HG02870 (cell line): ENCODE data around the gene FBXL13.
"Not testable (repeated sequence)": the region's sequence is repeated elsewhere in the genome, so short reads cannot be mapped to it uniquely, and the experiment has no call there.

Source experiments
- ATAC-seq: cut with Tn5 transposase; IDR thresholded peaks from one replicate; pipeline ENCODE4 v1.9.1; 2021; ENCODE audit warnings: mild to moderate bottlenecking, moderate library complexity; ENCODE audit not compliant: unreplicated experiment

Gene FBXL13

DNA sequence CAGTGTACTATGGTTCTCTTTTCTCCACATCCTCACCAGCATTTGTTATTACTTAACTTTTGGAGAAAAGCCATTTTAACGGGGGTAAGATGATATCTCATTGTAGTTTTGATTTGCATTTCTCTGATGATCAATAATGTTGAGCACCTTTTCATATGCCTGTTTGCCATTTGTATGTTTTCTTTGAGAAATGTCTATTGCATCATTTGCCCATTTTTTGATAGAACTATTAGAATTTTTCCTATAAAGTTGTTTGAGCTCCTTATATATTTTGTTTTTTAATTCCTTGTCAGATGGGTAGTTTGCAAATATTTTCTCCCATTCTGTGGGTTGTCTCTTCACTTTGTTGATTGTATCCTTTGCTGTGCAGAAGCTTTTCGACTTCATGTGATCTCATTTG is 172.5 kb downstream of the FBXL13 start:
- not testable (repeated sequence) for ATAC-seq

DNA sequence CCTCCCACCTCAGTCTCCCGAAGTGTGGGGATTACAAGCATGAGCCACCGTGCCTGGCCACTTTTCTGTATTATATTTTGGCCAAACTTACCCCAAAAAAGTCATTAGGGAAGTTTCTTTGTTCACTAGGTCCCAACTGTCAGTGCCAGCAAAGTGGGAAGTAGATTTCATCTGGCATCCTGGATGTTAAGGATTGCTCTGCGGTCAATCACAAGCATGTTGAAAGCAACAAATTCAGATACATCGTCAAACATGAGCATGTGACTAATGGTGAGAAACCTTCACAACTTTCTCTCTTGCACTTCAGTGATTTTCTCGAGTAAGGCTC is 176.1 kb downstream of the FBXL13 start:
- ATAC-seq: no peak

DNA sequence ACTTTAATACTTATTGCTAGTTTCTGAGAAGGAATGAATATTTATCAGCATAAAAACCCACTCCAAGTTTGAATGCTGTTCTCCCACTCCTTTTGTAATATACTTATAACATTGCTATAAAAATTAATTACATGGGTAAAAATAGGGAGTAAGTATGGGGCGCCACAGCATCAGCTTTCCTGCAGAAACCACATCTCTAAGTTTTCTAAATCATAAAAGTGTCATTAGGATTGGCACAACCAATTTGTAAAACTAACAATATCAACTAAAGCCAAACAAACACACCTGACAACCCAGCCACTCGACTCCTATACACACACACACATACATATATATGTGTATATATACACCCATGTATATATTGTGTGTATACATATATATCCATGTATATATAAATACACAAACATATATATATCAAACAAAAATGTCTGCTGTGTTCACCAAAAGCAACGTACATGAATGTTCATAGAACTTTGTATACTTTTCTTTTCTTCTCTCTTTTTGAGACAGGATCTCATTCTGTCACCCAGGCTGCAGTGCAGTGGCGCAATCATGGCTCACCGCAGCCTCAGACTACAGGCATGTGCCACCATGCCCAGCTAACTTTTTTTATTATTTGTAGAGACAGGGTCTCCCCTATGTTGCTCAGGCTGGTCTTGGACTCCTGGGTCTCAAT is 176.6 kb downstream of the FBXL13 start:
- ATAC-seq: no peak

DNA sequence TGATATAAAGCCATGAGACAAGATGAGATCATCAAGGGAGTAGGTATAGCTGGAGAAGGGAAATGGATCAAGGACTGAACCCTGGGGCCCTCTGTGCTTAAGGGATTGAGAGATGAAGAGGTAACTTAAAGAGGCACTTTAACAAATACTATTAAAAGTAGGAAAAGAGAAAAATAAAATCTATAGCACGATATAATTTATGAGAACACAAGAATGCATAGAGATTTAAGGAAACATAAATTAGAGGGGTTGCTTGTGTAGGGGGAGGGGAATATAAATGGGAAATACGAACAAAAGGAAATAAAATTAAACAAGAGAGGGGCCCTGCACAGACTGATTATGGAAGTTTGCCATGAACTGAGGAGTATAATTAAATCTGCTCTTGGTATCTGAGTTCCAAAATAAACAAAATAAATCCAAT is 177.4 kb downstream of the FBXL13 start:
- ATAC-seq: no peak

DNA sequence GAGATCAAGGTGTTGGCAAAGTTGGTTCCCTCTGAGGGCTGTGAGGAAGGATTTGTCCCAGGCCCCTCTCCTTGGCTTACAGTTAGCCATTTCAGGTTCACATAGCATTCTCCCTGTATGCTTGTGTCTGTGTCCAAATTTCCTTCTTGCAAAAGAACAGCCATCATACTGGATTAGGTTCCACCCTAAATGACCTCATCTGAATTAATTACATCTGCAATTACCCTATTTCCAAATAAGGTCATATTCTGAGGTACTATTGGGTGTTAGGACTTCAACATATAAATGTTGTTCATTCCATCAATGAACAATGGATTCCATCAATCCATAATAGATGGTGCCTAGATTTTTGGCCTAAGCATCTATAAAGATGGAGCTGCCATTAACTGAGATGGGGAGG is 178.0 kb downstream of the FBXL13 start:
- no peak for ATAC-seq

DNA sequence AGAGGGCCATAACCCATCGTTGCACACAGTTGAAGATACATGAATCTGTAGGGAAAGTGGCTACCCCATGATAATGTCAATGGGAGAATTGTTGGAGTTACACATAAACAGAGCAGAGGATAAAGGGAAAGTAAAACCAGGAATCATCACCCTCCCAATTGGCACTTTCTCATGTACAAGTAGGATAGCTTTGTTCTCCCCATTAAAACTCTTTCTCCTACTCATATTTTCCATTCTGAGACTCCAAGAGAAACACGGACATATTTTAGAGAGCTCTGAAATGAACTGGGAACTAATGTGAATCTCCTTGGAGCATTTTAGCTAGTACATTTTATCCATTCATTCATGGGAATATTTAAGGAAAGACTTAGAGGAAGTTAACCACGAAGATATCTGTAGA is 179.0 kb downstream of the FBXL13 start:
- ATAC-seq: no peak

DNA sequence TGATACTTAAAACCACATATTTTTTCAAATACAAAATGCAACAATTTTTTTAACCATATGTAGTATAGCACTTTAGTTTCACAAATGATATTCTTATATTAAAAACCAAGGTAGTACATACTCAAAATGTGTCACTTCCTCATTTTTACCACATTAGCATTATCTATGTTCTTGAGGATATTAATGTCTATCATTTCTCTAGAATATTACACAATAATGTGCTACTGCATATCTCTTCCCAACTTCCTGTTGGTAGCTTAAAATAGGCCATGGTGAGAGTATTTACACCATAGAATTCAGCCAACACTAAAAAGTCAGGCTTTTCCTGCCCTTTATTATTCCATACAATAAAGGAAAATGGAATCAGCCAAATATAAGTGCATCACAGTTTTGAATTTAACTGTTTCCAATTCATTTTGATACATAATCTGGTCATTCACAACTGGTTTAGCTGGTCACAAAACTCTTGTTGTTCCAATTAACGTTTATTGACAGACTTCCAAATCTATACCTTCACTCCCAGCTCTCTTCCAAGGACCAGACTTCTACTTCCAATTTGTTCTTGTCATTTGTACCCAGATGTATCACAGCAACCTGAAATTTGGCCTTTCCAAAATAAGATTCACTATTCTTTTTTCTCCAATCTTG is 181.8 kb downstream of the FBXL13 start:
- no peak for ATAC-seq

DNA sequence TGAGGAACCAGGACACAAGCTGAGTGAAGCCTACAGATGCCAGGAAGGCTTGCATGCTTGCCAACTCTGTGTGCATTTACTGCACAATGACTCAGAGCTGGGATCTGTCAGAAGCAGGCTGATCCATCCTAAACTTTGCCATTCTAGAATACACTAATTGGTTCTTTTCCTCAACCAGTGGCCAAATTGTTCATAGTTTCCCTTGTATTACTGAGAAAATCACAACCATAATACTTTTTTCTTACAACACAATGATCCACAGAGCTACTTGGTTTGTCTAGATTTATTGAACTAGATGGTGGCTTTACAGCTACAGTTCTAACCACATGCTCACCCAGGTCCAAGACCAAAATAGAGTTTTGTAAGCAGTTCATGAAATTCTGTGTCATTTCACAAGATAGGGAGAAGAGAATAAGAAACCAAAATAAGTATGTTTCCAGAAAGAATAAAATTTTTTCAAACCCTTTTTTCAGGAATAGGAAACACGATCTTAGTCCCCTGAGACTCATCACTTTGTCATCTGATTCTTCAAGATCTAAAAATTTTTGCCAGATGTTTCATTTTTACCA is 182.8 kb downstream of the FBXL13 start:
- no peak for ATAC-seq

DNA sequence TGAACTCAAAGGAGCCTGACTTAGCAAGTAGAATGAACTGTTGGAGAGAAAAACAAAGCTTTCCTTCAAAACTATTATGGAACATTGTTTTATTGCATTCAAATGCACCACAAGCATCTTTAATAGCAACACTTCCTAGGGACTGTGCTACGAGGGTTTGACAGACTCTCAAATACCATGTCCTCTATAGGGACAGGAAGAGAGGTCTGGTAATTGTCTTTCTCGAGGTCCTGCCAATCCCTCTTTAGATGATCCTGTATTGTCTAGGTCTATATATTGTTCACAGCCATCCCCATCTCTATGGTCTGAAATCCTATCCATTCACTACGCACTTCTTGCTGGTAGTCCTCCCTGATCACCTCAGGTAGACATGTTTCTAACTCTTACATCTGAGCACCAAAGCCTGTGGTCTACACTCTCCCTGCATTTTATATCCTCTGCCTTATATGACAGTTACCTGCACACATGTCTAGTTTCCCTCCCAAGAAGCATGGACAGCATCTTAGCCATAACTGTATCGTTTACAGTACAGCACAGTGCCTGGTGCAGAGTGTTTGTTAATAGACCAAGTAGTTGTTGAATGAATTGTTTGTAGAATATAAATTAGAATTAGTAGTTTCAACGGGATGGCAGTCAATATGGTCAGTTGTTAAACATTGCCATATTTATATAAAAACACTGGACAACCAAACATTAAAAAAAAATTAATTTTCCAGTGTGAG is 183.5 kb downstream of the FBXL13 start:
- ATAC-seq: no peak

DNA sequence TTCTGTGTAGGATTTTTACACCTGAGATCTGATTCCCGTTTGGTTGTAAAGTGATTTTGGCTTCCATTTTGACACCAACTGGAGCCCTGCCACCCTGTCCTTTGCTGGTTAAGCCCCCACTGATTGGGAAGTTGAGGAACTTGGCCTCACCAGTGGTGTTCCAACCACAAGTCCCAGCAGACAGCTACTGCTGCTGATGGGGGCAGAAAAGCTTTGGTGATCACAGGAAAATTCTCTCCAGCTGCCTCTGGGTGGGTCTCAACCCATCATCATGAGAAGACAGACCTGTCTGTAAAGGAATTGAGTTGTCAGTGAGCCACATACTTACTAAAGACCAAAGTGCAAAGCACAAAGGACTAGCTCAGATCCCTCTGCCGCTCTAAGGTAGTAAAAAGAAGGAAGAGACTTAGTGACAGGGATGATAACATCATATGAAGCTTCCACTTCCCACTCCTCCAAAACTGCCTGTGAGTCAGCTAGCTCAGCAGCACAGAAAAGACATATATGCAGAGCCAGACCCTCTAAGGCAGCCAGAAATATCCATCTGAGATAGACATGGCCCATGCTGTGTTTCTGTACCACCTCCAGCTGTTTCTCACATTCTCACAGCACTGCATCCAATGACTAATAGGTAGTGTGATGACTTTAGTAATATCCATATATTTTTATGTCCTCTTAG is 184.2 kb downstream of the FBXL13 start:
- ATAC-seq: no peak

DNA sequence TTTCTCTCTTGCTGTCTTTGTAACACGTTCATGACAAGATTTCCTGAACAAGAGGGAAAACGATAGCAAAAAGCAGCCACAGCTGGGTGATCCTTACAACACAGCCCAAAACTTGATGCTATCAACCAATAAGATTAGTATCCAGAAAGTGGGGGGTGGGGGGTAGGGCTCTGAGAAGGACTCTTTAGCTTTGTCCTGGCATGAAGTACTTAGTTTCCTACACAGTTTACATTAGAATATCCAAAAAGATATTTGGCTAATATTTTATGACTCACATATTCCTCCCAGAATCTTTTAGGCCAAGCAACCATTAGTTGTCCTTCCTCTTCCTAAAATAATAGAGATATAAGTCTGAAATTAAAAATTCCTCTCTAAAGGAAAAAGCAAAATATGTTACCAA is 184.7 kb downstream of the FBXL13 start:
- ATAC-seq: no peak

DNA sequence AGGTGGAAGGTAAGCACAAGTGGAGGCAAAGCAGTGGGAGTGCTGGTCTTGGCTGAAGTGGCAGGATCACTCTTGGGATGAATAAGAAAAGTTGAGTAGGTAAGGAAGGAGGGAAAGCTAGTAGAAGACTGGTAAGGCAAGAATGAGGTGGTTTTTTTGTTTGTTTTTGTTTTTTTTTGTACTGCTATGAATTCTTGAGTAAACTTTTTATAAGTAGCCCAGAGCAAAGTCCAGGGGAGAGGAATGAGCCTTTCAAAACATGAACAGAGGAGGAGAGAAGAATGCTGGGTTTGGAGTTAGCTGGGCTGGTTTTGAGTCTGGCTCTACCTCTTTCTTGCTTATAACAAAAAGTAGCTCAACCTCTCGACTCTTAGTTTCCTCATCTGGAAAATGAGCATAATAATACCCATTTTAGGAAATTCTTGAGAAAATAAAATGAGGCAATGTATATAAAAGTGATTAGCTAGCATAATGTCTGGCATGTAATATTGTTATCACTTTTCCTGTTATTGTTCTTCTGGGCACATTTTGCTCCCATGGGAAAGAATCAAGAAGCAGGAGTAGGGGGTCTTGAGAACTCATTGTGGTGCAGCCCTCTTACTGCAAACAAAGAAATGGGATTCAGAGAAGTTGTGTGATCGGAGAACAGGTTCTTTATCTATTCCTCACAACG is 185.9 kb downstream of the FBXL13 start:
- no peak for ATAC-seq

DNA sequence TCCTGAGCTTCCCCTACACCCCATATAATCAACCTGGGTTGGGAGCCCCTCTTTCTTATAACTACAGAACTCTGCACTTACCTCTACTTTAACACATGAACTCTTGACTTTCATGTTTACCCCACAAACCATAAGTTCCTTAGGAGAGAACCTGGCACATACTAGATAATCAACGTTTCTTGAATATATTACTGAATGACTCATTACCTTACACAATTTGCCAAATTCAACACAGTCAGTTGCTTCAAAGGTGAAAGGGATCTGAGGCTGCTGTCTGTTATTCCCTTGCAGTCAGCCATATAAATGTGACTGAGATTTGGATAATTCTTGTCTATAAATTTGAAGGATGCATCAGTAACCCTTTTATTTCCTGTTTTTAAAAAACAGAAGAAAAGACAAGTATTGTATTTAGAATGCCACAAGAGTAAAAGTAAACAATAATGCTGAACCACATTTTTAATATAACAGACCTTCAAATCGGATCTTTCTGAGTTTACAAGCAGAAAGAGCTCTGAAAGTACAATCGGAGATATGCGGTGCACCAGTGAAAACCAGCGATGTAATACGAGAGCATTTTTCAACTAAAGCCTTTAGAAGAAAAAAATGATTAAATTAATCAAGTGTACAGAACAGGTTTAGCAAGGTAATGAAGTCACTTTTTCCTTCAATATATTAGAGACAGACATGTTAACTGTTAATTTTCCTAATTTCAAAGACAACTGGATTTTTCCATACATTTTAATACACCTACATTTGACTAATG is 191.3 kb downstream of the FBXL13 start:
- ATAC-seq: no peak

DNA sequence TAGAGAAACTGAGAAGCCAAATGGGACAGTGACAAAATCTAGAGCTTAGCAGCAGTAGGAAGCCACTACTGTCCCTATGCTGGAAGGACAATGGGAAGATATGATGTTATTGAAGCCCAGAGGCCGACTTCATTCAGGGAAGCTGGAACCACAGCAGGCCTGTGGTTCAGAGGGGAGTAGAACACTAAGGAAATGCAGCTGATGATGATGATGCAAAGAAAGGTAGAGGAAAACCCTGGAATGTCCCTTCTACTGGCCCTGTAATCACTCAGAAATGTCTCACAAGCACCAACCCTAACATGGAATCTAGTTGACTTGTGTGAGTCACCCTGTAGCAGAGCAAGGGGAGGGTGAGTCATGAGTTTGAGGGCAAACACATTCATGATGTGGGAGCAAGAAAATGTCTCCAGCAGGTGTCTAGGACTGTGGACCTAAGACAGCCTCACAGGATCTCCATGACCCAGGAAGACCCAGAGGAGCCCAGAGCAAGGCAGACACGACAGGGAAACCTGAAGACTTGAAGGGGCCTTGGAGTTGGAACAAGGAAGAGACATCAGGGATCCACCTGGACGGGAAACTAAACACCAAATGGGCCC is 198.8 kb downstream of the FBXL13 start:
- ATAC-seq: no peak

DNA sequence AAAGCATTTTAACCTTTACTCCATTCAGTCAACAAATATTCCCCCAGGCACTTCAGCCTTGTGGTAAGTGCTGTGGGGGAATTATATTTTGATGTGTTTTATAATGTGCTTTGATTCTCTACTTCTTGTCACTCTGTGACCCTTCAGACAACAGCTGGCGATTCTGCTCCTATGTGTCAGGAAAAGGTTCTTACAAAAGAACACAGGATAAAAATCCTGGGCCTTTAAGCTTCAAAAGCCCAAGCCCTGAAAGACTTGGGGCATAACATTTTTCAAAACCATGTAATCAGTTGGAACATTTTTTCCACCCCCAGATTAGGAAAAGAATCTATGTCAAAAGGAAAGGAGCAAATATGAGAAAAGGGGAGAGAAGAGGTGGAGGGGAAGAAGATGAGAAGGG is 199.6 kb downstream of the FBXL13 start:
- no peak for ATAC-seq

DNA sequence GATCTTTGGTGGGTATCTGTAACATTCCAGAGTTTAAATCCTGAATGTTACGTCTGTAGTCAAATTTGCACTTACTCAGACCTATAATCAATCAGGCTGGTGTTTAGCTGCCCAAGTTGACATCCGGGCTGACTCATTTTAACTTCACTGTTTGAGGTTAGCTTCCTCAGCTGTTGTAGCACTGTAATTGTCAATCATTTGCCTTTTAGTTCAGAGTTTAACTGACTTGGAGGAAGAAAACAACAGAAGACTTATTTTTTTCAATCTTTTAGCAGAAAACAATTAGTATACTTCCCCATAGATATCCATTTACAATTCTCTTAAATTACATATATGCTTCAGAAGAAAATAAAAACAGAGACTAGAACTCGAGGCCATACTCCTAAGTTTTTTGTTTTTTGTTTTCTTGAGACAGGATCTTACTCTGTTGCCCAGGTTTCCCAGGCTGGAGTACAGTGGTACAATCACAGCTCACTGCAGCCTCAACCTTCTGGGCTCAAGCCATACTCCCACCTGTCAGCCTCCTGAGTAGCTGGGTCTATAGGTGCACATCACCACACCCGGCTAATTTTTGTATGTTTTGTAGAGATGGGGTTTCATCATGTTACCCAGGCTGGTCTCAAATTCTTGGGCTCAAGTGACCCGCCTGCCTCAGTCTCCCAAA is 200.3 kb downstream of the FBXL13 start:
- ATAC-seq: peak; percentile 98

DNA sequence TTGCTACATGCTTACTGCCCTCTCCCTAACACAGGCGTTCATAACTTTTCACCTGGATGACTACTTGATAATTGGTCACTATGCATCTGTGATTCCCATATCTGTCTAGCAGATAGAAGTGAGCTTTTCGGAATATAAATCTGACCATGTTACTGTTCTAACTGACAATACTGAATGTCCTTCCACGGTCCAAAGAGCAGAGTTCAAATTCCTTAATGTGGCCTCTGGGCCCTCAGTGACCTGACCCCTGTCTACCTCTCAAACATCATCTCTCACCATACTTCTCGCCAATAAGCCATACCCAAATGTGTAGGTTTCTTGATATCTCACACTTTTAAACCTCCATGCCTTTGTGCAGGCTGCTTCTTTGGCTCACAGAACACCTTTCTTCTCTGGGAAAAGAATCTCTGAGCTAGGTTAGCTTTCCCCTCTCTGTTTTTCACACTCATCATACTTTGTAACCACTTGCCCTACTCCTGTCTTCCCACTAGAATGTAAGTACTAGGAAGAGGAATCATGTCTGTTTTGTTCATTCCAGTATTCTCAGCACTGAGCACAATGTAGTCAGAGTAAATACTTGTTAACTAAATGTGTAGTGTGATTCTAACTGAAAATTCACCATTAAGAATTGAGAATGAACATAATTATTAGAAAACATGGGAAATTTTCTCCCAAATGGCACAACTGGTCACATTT is 201.0 kb downstream of the FBXL13 start:
- ATAC-seq: peak; percentile 27

DNA sequence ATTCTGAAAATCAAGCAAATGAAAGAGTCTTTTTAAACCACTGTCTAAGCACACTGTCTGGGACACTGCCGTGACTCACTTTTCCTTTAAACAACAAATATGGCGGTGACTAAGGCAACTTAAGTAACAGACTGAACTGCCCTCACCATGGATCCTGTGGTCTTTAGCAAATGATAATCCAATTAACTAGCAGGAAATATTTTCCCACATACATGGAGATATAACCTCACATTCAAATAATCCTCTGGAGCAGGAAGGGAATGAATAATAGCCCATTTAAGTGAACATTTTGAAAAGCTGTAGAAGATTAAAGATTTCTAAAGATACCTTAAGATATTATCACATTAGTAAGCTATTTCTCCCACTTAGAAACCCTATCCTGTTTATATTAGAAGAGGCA is 202.1 kb downstream of the FBXL13 start:
- ATAC-seq: no peak

DNA sequence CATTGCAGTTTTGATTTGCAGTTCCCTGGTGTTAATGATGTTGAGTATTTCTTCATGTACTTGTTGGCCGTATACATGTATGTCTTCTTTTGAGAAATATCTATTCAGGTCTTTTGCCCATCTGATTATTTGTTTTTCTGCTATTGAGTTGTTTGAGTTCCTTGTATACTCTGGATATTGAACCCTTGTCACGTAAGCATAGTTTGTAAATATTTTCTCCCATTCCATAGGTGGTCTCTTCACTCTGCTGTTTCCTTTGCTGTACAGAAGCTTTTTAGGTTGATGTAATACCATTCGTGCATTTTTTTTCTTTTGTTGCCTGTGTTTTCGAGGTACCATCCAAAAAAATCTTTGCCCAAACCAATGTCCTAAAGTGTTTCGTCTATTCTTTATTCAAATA is 205.4 kb downstream of the FBXL13 start:
- ATAC-seq: no peak
